Tibial nerve (tissue), 4 donors: ENCODE data around the gene DNAH14. TPM values are rescaled to one million over a fixed set of nuclear protein-coding genes. Genes with fewer than 3 reads are reported as not detected.
"Not testable (repeated sequence)": the region's sequence is repeated elsewhere in the genome, so short reads cannot be mapped to it uniquely, and the experiment has no call there.

ENCODE experiments used
- DNase-seq, 2 donors: peaks; one replicate each; pipeline ENCODE4 v3.0.0-alpha.2; 2019; ENCODE audit warnings: low spot score in 2 of 2
- H3K27ac ChIP-seq, 4 donors: fragments of 200-600 bp; sonication (generic) in 3 of 4; one replicate each; pipeline ENCODE4 v1.5.1; 2017 to 2019; ENCODE audit warnings: mild to moderate bottlenecking in 1 of 4
- H3K27me3 ChIP-seq, 2 donors: fragments of 200-600 bp; sonication (generic) in 1 of 2; one replicate each; pipeline versions ENCODE4 v1.5.1 to v1.6.0; 2017 to 2019
- H3K36me3 ChIP-seq, 3 donors: fragments of 200-600 bp; sonication (generic); one replicate each; pipeline ENCODE4 v1.5.1; 2018 to 2019
- H3K4me1 ChIP-seq, 4 donors: fragments of 200-600 bp; sonication (generic) in 3 of 4; one replicate each; pipeline ENCODE4 v1.5.1; 2017 to 2019
- H3K4me3 ChIP-seq, 4 donors: fragments of 200-600 bp; sonication (generic) in 3 of 4; one replicate each; pipeline ENCODE4 v1.5.1; 2017 to 2019; ENCODE audit warnings: mild to moderate bottlenecking in 1 of 4, moderate library complexity in 1 of 4
- H3K9me3 ChIP-seq, 4 donors: fragments of 200-600 bp; sonication (generic) in 3 of 4; one replicate each; pipeline ENCODE4 v1.5.1; 2017 to 2019
- EP300 ChIP-seq, 2 donors: sonication (generic); formaldehyde crosslinking; IDR thresholded peaks; one replicate each; pipeline ENCODE4 v1.6.1; 2017; ENCODE audit warnings: antibody characterized with exemption in 2 of 2, mild to moderate bottlenecking in 1 of 2
- POLR2A ChIP-seq, 2 donors: fragments of 450-650 bp; IDR thresholded peaks; one replicate each; pipeline ENCODE4 v1.6.1; 2017; ENCODE audit warnings: antibody characterized with exemption in 2 of 2, mild to moderate bottlenecking in 2 of 2, moderate library complexity in 2 of 2
- WGBS, 2 donors: methylation state at CpG; one replicate each; pipeline ENCODE4 v1.1.5; 2018; 5-methylcytosine and 5-hydroxymethylcytosine counted together
- total RNA-seq, 4 donors: library from RNA; depleted of rRNA; stranded (reverse); fragments of >200 nt; gene quantifications; one replicate each; pipeline ENCODE4 v1.1.0, GENCODE V29; 2016
- TF ChIP-seq, protein P1 (sequence below), 5 experiments: fragments of 200-600 bp in 3 of 5; fragments of 450-650 bp in 2 of 5; sonication (generic) in 3 of 5; IDR thresholded peaks; one replicate each; pipeline ENCODE4 v1.5.1; 2016 to 2019; ENCODE audit warnings: antibody characterized with exemption in 5 of 5, mild to moderate bottlenecking in 3 of 5, moderate library complexity in 2 of 5

DNAH14 gene
- total RNA-seq, 4 donors from 2014 or later: 1.2 to 6.5 (median 4.4) TPM

DNA sequence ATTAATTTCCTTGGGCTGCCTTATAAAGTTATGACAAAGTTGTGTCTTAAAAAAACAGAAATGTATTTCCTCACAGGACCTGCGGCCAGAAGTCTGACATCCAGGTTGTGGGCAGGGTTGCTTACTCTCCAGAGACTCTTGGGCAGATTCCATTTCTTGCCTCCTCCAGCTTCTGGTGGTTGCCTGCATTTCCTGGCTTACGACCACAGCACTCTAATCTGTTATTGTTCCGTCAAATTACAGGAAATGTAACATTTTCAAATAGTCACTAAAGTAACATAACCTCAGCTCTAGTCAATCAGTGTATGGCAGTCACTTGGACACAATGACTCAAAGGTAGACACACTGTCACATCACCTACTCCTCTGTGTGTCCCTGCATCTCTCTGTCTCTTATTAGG, 226.8 kb downstream of the DNAH14 start:
- DNase-seq: no peak
- Histone ChIP-seq H3K4me1 (no peaks in the 10 kb centered on the region), H3K27ac (no peak overlapping the region), H3K36me3 (no peaks in the 10 kb centered on the region), H3K27me3 (no peaks in the 10 kb centered on the region), H3K9me3 (no peaks in the 10 kb centered on the region), H3K4me3 (no peak overlapping the region)
- TF ChIP-seq EP300 (IDR thresholded peaks at IDR 0.05) (no peak), POLR2A (IDR thresholded peaks at IDR 0.05) (no peak)
- TF ChIP-seq, protein P1, sequence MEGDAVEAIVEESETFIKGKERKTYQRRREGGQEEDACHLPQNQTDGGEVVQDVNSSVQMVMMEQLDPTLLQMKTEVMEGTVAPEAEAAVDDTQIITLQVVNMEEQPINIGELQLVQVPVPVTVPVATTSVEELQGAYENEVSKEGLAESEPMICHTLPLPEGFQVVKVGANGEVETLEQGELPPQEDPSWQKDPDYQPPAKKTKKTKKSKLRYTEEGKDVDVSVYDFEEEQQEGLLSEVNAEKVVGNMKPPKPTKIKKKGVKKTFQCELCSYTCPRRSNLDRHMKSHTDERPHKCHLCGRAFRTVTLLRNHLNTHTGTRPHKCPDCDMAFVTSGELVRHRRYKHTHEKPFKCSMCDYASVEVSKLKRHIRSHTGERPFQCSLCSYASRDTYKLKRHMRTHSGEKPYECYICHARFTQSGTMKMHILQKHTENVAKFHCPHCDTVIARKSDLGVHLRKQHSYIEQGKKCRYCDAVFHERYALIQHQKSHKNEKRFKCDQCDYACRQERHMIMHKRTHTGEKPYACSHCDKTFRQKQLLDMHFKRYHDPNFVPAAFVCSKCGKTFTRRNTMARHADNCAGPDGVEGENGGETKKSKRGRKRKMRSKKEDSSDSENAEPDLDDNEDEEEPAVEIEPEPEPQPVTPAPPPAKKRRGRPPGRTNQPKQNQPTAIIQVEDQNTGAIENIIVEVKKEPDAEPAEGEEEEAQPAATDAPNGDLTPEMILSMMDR (IDR thresholded peaks at IDR 0.05): no peak
- 62 to 76% methylated on average over 3 of the region's 3 CpGs for WGBS, 2 donors

DNA sequence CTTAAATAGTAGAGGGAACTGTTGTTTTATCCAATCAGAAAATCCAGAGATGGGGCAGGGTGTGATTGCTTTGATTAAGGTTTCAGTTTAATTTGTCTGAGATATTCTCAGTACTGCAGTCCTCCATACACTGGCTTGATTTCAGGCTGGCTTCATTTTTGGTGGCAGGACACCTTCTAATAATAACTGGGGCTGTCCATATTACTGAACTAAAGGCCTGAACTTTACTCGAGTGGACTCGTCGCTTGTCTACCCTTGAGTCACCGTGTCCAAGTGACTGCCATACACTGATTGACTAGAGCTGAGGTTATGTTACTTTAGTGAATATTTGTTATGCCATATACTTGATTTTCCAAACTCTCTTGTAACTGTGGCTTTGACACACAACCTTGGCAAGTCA, 228.8 kb downstream of the DNAH14 start:
- H3K36me3 ChIP-seq: no peaks in the 10 kb centered on the region
- H3K4me3 ChIP-seq: no peak overlapping the region
- 93% methylated on average over 4 of the region's 4 CpGs for WGBS, 2 donors
- TF ChIP-seq EP300 (IDR thresholded peaks at IDR 0.05): no peak
- TF ChIP-seq, protein P1 (IDR thresholded peaks at IDR 0.05): no peak
- TF ChIP-seq POLR2A (IDR thresholded peaks at IDR 0.05): no peak
- no peak for DNase-seq
- no peaks in the 10 kb centered on the region for H3K4me1 ChIP-seq
- no peaks in the 10 kb centered on the region for H3K27me3 ChIP-seq
- H3K9me3 ChIP-seq: no peaks in the 10 kb centered on the region
- H3K27ac ChIP-seq: no peak overlapping the region

DNA sequence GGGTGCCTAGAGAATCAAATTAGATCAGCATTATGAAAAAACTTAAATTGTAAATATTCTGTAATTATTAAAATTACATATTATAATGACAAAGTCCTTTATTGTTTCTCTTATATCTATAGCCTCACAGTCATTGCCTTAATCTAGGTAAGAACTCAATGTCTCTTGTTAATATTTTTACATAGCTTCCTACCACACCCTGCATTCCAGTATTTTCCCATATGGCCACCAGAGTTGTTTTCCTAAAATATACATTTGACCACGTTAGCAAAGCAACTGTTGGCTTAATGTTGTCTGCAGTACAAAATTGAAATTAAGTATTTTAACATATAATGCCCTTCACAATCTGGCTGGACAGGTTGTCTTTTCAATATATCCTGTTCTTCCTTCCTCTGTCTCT, 230.3 kb downstream of the DNAH14 start:
- Histone ChIP-seq H3K4me1 (no peaks in the 10 kb centered on the region), H3K36me3 (no peaks in the 10 kb centered on the region), H3K9me3 (no peaks in the 10 kb centered on the region), H3K27me3 (no peaks in the 10 kb centered on the region), H3K4me3 (no peak overlapping the region), H3K27ac (no peak overlapping the region)
- WGBS, 2 donors: 32 to 36% methylated on average over 1 of the region's 1 CpG
- TF ChIP-seq, protein P1 (IDR thresholded peaks at IDR 0.05): no peak
- TF ChIP-seq POLR2A (IDR thresholded peaks at IDR 0.05) (no peak), EP300 (IDR thresholded peaks at IDR 0.05) (no peak)
- DNase-seq: no peak

DNA sequence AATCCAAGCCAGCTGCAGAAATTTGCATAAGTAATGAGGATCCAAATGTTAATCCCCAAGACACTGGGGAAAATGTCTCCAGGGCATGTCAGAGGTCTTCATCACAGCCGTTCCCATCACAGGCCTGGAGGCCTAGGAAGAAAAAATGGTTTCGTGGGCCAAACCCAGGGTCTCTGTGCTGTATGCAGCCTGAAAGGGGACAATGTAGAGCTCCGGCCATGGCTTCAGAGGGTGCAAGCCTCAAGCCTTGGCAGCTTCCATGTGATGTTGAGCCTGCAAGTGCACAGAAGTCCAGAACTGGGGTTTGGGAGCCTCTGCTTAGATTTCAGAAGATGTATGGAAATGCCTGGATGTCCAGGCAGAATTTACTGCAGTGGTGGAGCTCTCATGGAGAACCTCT, 247.9 kb downstream of the DNAH14 start:
- WGBS, 2 donors: 87 to 94% methylated on average over 3 of the region's 3 CpGs
- not testable (repeated sequence) for H3K36me3 ChIP-seq, H3K27me3 ChIP-seq, DNase-seq, H3K4me3 ChIP-seq, H3K4me1 ChIP-seq, H3K27ac ChIP-seq
- H3K9me3 ChIP-seq: peaks cover 0 to 51% (median 7%) of the 10 kb centered on the region in 4 donors

DNA sequence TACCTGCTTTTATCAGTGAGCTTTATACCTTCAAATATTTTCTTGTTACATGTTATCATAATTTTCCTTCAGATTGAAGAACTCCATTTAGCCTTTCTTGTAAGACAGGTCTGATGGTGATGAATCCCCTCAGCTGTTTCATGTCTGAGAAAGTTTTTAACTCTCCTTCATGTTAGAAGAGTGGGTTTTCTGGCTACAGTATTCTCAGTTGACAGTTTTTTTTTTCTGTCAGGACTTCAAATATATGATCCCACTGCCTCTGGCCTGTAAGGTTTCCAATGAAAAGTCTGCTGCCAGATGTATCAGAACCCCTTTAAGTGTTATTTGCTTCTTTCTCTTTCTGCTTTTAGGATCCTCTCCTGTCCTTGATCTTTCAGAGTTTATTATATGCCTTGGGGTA, 250.2 kb downstream of the DNAH14 start:
- no peak for TF ChIP-seq EP300 (IDR thresholded peaks at IDR 0.05)
- TF ChIP-seq POLR2A (IDR thresholded peaks at IDR 0.05): no peak
- TF ChIP-seq, protein P1 (IDR thresholded peaks at IDR 0.05): no peak
- Histone ChIP-seq H3K4me1 (no peaks in the 10 kb centered on the region), H3K4me3 (no peak overlapping the region), H3K27ac (no peak overlapping the region), H3K36me3 (no peaks in the 10 kb centered on the region), H3K9me3 (peaks cover 0 to 45% (median 7%) of the 10 kb centered on the region in 4 donors), H3K27me3 (no peaks in the 10 kb centered on the region)
- no peak for DNase-seq

DNA sequence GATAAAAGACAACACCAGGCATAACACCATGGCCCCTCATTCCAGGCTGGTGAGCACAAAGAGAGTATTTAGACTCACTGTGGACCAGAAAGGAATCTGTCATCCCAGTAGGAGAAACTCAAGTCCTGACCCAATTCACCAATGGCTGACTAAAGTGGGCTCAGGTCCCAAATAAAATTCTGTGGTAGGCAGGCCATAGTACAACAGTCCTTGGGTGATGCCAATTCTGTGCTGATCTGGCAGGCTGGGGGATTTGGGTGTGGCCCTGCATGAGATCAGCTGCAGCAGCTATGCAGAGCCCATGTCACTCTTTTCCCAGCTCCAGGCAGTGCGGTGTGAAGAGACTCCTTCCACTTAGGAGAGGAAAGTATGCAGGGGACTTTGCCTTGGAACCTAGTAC, 253.2 kb downstream of the DNAH14 start:
- no peak overlapping the region for H3K4me3 ChIP-seq
- TF ChIP-seq POLR2A (IDR thresholded peaks at IDR 0.05) (no peak), EP300 (IDR thresholded peaks at IDR 0.05) (no peak)
- TF ChIP-seq, protein P1 (IDR thresholded peaks at IDR 0.05): no peak
- H3K36me3 ChIP-seq: no peaks in the 10 kb centered on the region
- no peaks in the 10 kb centered on the region for H3K27me3 ChIP-seq
- peaks cover 0 to 37% (median 5%) of the 10 kb centered on the region in 4 donors for H3K9me3 ChIP-seq
- WGBS, 2 donors: 100% methylated on average over 1 of the region's 1 CpG
- H3K4me1 ChIP-seq: no peaks in the 10 kb centered on the region
- H3K27ac ChIP-seq: no peak overlapping the region
- DNase-seq: no peak
